ENCODE measurements around the gene SEPTIN5.

The SEPTIN5 gene

GRCh38 chr22:19715188-19715930 is 1.1 kb downstream of the SEPTIN5 start:
- Mint-ChIP-seq H3K4me3 (peak overlapping the region; percentile 46), H3K36me3 (ENCODE audit: insufficient read depth) (peaks cover 2% of the 10 kb centered on the region), H3K9me3 (no peaks in the 10 kb centered on the region), H3K4me1 (no peaks in the 10 kb centered on the region), H3K27me3 (peaks cover 29% of the 10 kb centered on the region), H3K27ac (ENCODE audit: low read depth) (no peak overlapping the region)
- no peak for DNase-seq (ENCODE audit: low spot score in 2 of 2)
- ATAC-seq (replicated peaks; ENCODE audit: extremely low read depth, poor library complexity, severe bottlenecking) = no peak

DNA sequence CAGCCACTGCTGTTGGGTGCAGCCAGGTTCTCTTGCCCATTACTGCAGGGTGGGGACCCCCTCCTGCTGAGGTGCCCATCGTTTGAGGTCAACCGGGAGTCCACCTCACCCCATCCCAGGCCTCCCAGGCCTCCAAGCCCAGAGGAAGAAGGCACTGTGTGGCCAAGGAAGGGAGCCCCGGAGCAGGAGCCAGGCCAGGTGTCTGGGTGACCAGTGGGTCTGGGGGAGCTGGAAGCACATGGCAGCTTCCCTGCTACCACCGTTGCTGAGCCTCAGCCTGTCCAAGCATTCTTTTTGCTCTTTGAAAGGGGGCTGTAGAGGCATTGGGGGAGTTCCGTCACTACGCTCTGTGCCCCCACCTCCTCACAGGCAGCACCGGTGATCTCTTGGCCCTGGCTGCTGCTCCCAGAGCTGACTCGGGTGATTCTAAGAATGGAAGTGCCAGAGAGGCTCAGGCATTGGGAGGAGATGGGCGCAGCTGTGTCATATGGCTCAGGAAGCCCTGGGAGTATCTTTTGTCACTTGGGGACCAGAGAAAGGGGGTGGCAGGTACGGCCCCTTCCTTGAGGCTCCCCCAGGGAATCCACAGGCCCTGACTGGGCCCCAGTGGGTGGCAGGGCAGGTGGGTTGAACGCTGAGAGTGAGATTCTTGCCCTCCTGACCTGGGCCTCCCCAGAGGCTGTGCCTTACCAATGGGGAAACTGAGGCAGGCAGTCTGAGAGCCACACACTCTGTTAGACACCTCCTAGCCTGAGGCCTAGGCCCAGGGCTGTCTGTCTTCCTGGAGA is 1.9 kb downstream of the SEPTIN5 start:
- Mint-ChIP-seq H3K27me3 (peaks cover 38% of the 10 kb centered on the region), H3K4me1 (no peaks in the 10 kb centered on the region), H3K4me3 (peak overlapping the region; percentile 73), H3K9me3 (no peaks in the 10 kb centered on the region), H3K36me3 (ENCODE audit: insufficient read depth) (peaks cover 2% of the 10 kb centered on the region), H3K27ac (ENCODE audit: low read depth) (no peak overlapping the region)
- no peak for DNase-seq (ENCODE audit: low spot score in 2 of 2)
- no peak for ATAC-seq (replicated peaks; ENCODE audit: extremely low read depth, poor library complexity, severe bottlenecking)

GRCh38 chr22:19716829-19717105 is 2.5 kb downstream of the SEPTIN5 start:
- Mint-ChIP-seq H3K27ac (ENCODE audit: low read depth) (no peak overlapping the region), H3K9me3 (no peaks in the 10 kb centered on the region), H3K27me3 (peaks cover 43% of the 10 kb centered on the region), H3K4me1 (no peaks in the 10 kb centered on the region), H3K36me3 (ENCODE audit: insufficient read depth) (peaks cover 2% of the 10 kb centered on the region), H3K4me3 (peak overlapping the region; percentile 73)
- ATAC-seq (replicated peaks; ENCODE audit: extremely low read depth, poor library complexity, severe bottlenecking) (no peak), DNase-seq (ENCODE audit: low spot score in 2 of 2) (no peak)

DNA sequence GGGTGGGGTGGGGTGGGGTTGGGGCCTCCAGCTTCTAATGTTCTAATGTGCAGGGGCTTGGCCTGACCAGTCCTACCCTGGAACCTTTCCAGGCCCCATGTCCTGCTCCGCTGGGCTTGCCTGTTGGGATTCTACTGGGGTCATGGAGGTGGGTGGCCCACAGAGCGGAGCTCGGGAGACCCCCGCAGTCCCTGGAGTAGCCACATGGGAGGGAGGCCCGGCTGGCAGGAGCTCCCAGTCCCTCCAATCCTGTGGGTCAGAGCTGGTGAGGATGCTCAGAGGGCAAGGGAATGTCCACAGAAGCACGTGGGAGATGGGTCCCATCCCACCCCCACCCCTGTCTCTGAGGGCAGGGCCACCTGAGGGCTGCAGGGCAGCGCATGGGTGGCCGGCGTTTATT is 2.9 kb downstream of the SEPTIN5 start:
- H3K4me1 Mint-ChIP-seq = no peaks in the 10 kb centered on the region
- H3K4me3 Mint-ChIP-seq = peak overlapping the region; percentile 73
- H3K27me3 Mint-ChIP-seq = peaks cover 43% of the 10 kb centered on the region
- no peaks in the 10 kb centered on the region for H3K9me3 Mint-ChIP-seq
- DNase-seq (ENCODE audit: low spot score in 2 of 2) (no peak), ATAC-seq (replicated peaks; ENCODE audit: extremely low read depth, poor library complexity, severe bottlenecking) (no peak)
- H3K27ac Mint-ChIP-seq (ENCODE audit: low read depth) = no peak overlapping the region
- H3K36me3 Mint-ChIP-seq (ENCODE audit: insufficient read depth) = peaks cover 2% of the 10 kb centered on the region

- Mint-ChIP-seq H3K4me3 (peak overlapping the region; percentile 73), H3K9me3 (no peaks in the 10 kb centered on the region), H3K4me1 (no peaks in the 10 kb centered on the region), H3K27ac (ENCODE audit: low read depth) (no peak overlapping the region), H3K36me3 (ENCODE audit: insufficient read depth) (peaks cover 2% of the 10 kb centered on the region), H3K27me3 (peaks cover 43% of the 10 kb centered on the region)
- DNase-seq (ENCODE audit: low spot score in 2 of 2) (peak; percentile 68 to 78), ATAC-seq (replicated peaks; ENCODE audit: extremely low read depth, poor library complexity, severe bottlenecking) (peak; percentile 90)
These were observed 3.6 kb downstream of the SEPTIN5 start for GRCh38 chr22:19717691-19718455.

DNA sequence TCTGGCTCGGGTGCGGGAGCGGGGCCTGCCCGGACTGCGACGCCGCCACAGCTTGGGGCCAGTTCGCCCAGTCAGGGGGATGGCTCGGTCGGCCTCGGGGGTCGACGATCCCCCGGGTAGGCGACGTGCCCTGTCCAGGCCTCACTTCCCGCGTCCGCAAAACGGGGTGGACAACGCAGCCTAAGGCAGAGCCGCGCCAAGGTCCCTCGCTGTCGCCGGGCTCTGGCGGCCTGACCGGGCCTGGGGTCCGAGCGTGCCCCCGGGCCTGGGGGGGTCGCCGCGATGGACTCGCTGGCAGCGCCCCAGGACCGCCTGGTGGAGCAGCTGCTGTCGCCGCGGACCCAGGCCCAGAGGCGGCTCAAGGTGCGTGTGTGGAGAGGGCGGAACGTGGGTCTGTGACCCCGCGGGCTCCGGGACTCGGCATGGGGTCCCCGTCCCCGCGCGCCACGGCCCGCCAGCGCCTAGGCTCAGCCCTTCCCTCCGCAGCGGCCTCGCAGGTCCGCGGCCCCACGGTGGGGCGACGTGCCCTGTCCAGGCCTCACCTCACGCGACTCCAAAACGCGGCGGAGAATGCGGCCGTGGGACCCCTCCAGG is 4.2 kb downstream of the SEPTIN5 start:
- Mint-ChIP-seq H3K27ac (ENCODE audit: low read depth) (no peak overlapping the region), H3K4me3 (no peak overlapping the region), H3K36me3 (ENCODE audit: insufficient read depth) (peaks cover 2% of the 10 kb centered on the region)

DNA sequence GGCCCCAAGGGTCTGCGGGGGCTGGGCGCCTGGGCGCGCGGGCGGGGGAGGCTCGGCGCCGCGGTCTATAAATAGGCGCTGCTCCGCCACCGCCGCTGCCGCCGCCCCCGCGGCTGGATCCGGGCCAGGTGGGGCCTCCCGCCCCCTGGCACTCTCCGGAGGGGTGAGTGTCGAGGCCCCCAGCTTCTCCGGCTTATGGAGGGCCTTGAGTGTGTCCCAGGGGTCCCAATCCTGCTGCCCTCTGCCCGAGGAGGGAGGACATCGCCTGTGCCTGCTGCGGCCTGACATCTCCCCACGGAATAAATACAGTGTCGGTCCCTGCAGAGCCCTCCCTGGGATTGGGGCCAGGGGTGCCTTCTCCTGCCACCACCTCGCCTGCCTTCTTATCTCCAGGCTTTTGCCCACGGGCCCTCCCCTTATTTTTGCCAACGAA is 4.8 kb downstream of the SEPTIN5 start:
- H3K27me3 Mint-ChIP-seq = peaks cover 37% of the 10 kb centered on the region
- H3K4me3 Mint-ChIP-seq = peak overlapping the region; percentile 68
- no peaks in the 10 kb centered on the region for H3K4me1 Mint-ChIP-seq
- ATAC-seq (replicated peaks; ENCODE audit: extremely low read depth, poor library complexity, severe bottlenecking) (no peak), DNase-seq (ENCODE audit: low spot score in 2 of 2) (no peak)
- H3K36me3 Mint-ChIP-seq (ENCODE audit: insufficient read depth) = peaks cover 2% of the 10 kb centered on the region
- peak overlapping the region; percentile 32 for H3K27ac Mint-ChIP-seq (ENCODE audit: low read depth)
- no peaks in the 10 kb centered on the region for H3K9me3 Mint-ChIP-seq

More for the DNA sequence above, 4.2 kb downstream of the SEPTIN5 start:
- DNase-seq (ENCODE audit: low spot score in 2 of 2) (no peak), ATAC-seq (replicated peaks; ENCODE audit: extremely low read depth, poor library complexity, severe bottlenecking) (no peak)
- H3K4me1 Mint-ChIP-seq = no peaks in the 10 kb centered on the region
- H3K27me3 Mint-ChIP-seq = peaks cover 39% of the 10 kb centered on the region
- no peaks in the 10 kb centered on the region for H3K9me3 Mint-ChIP-seq

GRCh38 chr22:19719488-19720021 is 5.3 kb downstream of the SEPTIN5 start:
- Mint-ChIP-seq H3K27ac (ENCODE audit: low read depth) (peak overlapping the region; percentile 32), H3K27me3 (peaks cover 40% of the 10 kb centered on the region), H3K4me3 (peak overlapping the region; percentile 68), H3K4me1 (peaks cover 2% of the 10 kb centered on the region), H3K36me3 (ENCODE audit: insufficient read depth) (peaks cover 2% of the 10 kb centered on the region), H3K9me3 (no peaks in the 10 kb centered on the region)
- ATAC-seq (replicated peaks; ENCODE audit: extremely low read depth, poor library complexity, severe bottlenecking) (no peak), DNase-seq (ENCODE audit: low spot score in 2 of 2) (no peak)

DNA sequence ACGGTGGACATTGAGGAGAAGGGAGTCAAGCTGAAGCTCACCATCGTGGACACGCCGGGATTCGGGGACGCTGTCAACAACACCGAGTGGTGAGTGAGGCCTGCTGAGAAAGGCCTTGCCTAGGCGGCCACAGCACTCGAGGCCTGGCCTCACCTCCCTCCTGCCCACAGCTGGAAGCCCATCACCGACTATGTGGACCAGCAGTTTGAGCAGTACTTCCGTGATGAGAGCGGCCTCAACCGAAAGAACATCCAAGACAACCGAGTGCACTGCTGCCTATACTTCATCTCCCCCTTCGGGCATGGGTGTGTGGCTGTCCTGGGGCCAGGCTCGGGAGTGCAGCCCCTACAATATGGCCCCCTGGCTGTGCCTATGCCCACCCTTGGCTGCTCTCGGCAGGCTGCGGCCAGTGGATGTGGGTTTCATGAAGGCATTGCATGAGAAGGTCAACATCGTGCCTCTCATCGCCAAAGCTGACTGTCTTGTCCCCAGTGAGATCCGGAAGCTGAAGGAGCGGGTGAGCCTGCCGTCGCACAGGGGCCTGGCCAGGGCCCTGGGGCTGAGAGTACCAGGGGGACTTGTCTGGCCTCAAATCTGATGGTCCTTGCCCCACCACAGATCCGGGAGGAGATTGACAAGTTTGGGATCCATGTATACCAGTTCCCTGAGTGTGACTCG is 6.0 kb downstream of the SEPTIN5 start:
- no peaks in the 10 kb centered on the region for H3K9me3 Mint-ChIP-seq
- peaks cover 9% of the 10 kb centered on the region for H3K4me1 Mint-ChIP-seq
- H3K4me3 Mint-ChIP-seq = peak overlapping the region; percentile 68
- DNase-seq (ENCODE audit: low spot score in 2 of 2) (no peak), ATAC-seq (replicated peaks; ENCODE audit: extremely low read depth, poor library complexity, severe bottlenecking) (no peak)
- no peak overlapping the region for H3K27ac Mint-ChIP-seq (ENCODE audit: low read depth)
- peaks cover 48% of the 10 kb centered on the region for H3K27me3 Mint-ChIP-seq
- peaks cover 7% of the 10 kb centered on the region for H3K36me3 Mint-ChIP-seq (ENCODE audit: insufficient read depth)

DNA sequence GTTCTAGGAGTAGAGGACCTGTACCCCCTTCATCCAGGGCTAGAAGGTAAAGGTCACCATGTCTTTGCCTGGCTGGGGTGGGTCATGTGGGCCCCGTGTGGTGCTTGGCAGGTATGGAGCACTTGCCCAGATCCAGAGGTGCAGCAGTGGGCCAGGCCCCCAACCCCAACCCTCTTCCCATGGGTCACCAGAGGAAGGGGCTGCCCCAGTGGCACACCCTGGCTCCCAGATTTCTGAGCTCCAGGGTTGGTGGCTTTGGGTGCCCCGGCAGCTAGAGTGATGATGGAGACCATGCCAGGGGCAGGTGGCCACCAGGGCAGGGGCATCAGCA is 6.7 kb downstream of the SEPTIN5 start:
- no peak overlapping the region for H3K27ac Mint-ChIP-seq (ENCODE audit: low read depth)
- H3K4me1 Mint-ChIP-seq = peaks cover 9% of the 10 kb centered on the region
- no peak overlapping the region for H3K4me3 Mint-ChIP-seq
- H3K36me3 Mint-ChIP-seq (ENCODE audit: insufficient read depth) = peaks cover 9% of the 10 kb centered on the region
- DNase-seq (ENCODE audit: low spot score in 2 of 2) (no peak), ATAC-seq (replicated peaks; ENCODE audit: extremely low read depth, poor library complexity, severe bottlenecking) (no peak)
- H3K27me3 Mint-ChIP-seq = peaks cover 53% of the 10 kb centered on the region
- H3K9me3 Mint-ChIP-seq = no peaks in the 10 kb centered on the region

GRCh38 chr22:19721330-19722177 is 7.3 kb downstream of the SEPTIN5 start:
- Mint-ChIP-seq H3K4me1 (peaks cover 9% of the 10 kb centered on the region), H3K36me3 (ENCODE audit: insufficient read depth) (peaks cover 7% of the 10 kb centered on the region), H3K4me3 (no peak overlapping the region), H3K27ac (ENCODE audit: low read depth) (no peak overlapping the region), H3K9me3 (no peaks in the 10 kb centered on the region), H3K27me3 (peaks cover 53% of the 10 kb centered on the region)
- DNase-seq (ENCODE audit: low spot score in 2 of 2) (no peak), ATAC-seq (replicated peaks; ENCODE audit: extremely low read depth, poor library complexity, severe bottlenecking) (no peak)

Measured in central memory CD8-positive, alpha-beta T cell (primary cell).